ENCODE data around the gene MOV10. TPM values are rescaled to one million over a fixed set of nuclear protein-coding genes. Genes with fewer than 3 reads are reported as not detected.
A peak's percentile ranks its signal among the peaks of the same experiment; 100 is the strongest.

Gene MOV10
- total RNA-seq, 1 donor from 2014 or later, result 47.5 TPM

DNA sequence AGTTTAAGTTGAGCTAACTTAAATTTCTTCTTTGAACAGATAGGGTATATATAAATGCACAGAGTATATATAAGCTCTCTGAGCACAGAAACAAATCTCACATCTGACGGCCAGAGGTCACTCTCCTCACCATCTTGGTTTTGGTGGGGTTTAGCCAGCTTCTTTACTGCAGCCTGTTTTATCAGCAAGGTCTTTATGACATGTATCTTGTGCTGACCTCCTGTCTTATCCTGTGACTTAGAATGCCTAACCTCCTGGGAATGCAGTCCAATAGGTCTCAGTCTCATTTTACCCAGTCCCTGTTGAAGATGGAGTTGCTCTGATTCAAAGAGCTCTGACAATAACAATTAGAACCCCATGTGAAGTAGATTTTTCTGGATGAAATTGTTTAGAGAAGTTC is 1.6 kb upstream of the MOV10 start:
- H3K9me3 Mint-ChIP-seq, result no peaks in the 10 kb centered on the region
- no peak overlapping the region for H3K27ac Mint-ChIP-seq
- DNase-seq (ENCODE audit: low spot score), result no peak
- peaks cover 3% of the 10 kb centered on the region for H3K27me3 Mint-ChIP-seq (ENCODE audit: insufficient read depth, low read depth)
- H3K36me3 Mint-ChIP-seq, result peaks cover 37% of the 10 kb centered on the region
- Histone ChIP-seq H3K9ac (no peak overlapping the region), H3K27ac (no peak overlapping the region), H2AFZ (replicated peaks) (no peak overlapping the region), H3K9me3 (ENCODE audit: low read depth) (no peaks in the 10 kb centered on the region), H3K4me3 (no peak overlapping the region), H3K79me2 (ENCODE audit: low read depth) (peaks cover 26% of the 10 kb centered on the region), H3K4me1 (peaks cover 18% of the 10 kb centered on the region), H4K20me1 (ENCODE audit: low read depth) (no peaks in the 10 kb centered on the region), H3K4me2 (no peak overlapping the region), H3K36me3 (peaks cover 9% of the 10 kb centered on the region), H3F3A (ENCODE audit: low read depth) (peaks cover 32% of the 10 kb centered on the region), H3K27me3 (no peaks in the 10 kb centered on the region)
- TF ChIP-seq EZH2phosphoT487 (IDR thresholded peaks at IDR 0.05), result no peak
- TF ChIP-seq CTCF (IDR thresholded peaks at IDR 0.05), result no peak
- no peak for TF ChIP-seq EZH2 (IDR thresholded peaks at IDR 0.05)
- H3K4me1 Mint-ChIP-seq, result peaks cover 28% of the 10 kb centered on the region
- peak overlapping the region; percentile 34 for H3K4me3 Mint-ChIP-seq

GRCh38 chr1:112673592-112674439 is 643 bp upstream of the MOV10 start:
- Histone ChIP-seq H3K4me3 (peak overlapping the region; percentile 81), H3K27ac (peak overlapping the region; percentile 88), H4K20me1 (ENCODE audit: low read depth) (peaks cover 9% of the 10 kb centered on the region), H3F3A (ENCODE audit: low read depth) (peaks cover 38% of the 10 kb centered on the region), H3K4me2 (peak overlapping the region; percentile 94), H3K9ac (peak overlapping the region; percentile 66), H3K79me2 (ENCODE audit: low read depth) (peaks cover 35% of the 10 kb centered on the region), H3K36me3 (peaks cover 9% of the 10 kb centered on the region), H2AFZ (replicated peaks) (peak overlapping the region; percentile 93), H3K27me3 (no peaks in the 10 kb centered on the region), H3K4me1 (peaks cover 26% of the 10 kb centered on the region), H3K9me3 (ENCODE audit: low read depth) (no peaks in the 10 kb centered on the region)
- peaks cover 3% of the 10 kb centered on the region for H3K27me3 Mint-ChIP-seq (ENCODE audit: insufficient read depth, low read depth)
- peaks cover 33% of the 10 kb centered on the region for H3K4me1 Mint-ChIP-seq
- peak; percentile 24 for DNase-seq (ENCODE audit: low spot score)
- H3K9me3 Mint-ChIP-seq, result no peaks in the 10 kb centered on the region
- peak overlapping the region; percentile 96 for H3K4me3 Mint-ChIP-seq
- peak overlapping the region; percentile 4 for H3K27ac Mint-ChIP-seq
- H3K36me3 Mint-ChIP-seq, result peaks cover 39% of the 10 kb centered on the region
- TF ChIP-seq CTCF (IDR thresholded peaks at IDR 0.05), result peak; percentile 38
- TF ChIP-seq EZH2 (IDR thresholded peaks at IDR 0.05), result no peak
- no peak for TF ChIP-seq EZH2phosphoT487 (IDR thresholded peaks at IDR 0.05)

DNA sequence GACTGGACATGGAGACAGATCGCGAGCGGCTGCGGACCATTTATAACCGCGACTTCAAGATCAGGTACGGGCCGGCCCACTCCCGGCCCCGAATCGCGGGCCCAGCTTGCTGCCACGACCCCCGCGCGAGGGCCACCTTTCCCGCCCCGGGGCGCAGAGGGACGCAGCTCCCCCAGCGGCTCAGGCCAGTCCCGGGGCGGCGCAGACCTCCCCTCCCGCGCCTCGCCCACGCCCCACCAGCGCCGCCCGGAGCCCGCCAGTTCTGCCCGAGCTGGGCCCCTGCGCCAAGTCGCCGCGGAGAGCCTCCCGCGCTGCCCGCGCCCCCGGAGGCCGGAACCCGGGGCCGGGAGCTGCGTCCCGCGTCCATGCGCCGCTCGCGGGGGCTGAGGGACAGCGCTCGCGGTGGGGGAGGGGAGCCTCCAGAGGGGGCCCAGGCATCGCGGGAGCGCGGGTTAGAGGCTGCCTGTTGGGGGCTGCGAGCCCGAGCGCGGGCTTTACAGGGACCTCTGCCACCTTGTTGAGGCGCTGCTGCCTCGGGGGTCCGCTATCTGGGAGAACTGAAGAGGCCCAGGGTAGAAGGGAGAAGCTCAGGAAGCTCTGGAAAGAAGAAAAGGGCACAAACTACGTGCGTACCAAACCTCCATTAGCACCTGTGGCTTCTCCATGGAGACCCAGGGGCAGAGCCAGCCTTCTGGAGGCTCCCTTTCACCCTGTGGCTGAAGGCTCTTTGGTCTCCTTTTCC is 698 bp downstream of the MOV10 start:
- peak overlapping the region; percentile 93 for H2AFZ ChIP-seq (replicated peaks)
- H3K27ac Mint-ChIP-seq, result peak overlapping the region; percentile 97
- H3K4me1 Mint-ChIP-seq, result peaks cover 33% of the 10 kb centered on the region

More for the DNA sequence above, 698 bp downstream of the MOV10 start:
- no peak for TF ChIP-seq EZH2phosphoT487 (IDR thresholded peaks at IDR 0.05)
- peak; percentile 34 for TF ChIP-seq CTCF (IDR thresholded peaks at IDR 0.05)
- no peak for TF ChIP-seq EZH2 (IDR thresholded peaks at IDR 0.05)
- Histone ChIP-seq H3K36me3 (peaks cover 5% of the 10 kb centered on the region), H3K4me2 (peak overlapping the region; percentile 94), H3K4me1 (peaks cover 32% of the 10 kb centered on the region), H3K79me2 (ENCODE audit: low read depth) (peaks cover 48% of the 10 kb centered on the region), H3F3A (ENCODE audit: low read depth) (peaks cover 38% of the 10 kb centered on the region), H3K27ac (peak overlapping the region; percentile 88), H3K4me3 (peak overlapping the region; percentile 81), H4K20me1 (ENCODE audit: low read depth) (peaks cover 18% of the 10 kb centered on the region), H3K9me3 (ENCODE audit: low read depth) (no peaks in the 10 kb centered on the region), H3K9ac (peak overlapping the region; percentile 66), H3K27me3 (no peaks in the 10 kb centered on the region)
- Mint-ChIP-seq H3K4me3 (peak overlapping the region; percentile 96), H3K36me3 (peaks cover 37% of the 10 kb centered on the region), H3K9me3 (peaks cover 8% of the 10 kb centered on the region), H3K27me3 (ENCODE audit: insufficient read depth, low read depth) (peaks cover 3% of the 10 kb centered on the region)
- peak; percentile 85 for DNase-seq (ENCODE audit: low spot score)
